GM18526 (cell line): Measurements from ENCODE around the gene KIAA1755.

Experiments
- POLR2A ChIP-seq: IDR thresholded peaks from 3 replicates; pipeline ENCODE4 v1.6.1; 2011; ENCODE audit not compliant: insufficient read length; ENCODE audit errors: extremely low read depth

The KIAA1755 gene

DNA sequence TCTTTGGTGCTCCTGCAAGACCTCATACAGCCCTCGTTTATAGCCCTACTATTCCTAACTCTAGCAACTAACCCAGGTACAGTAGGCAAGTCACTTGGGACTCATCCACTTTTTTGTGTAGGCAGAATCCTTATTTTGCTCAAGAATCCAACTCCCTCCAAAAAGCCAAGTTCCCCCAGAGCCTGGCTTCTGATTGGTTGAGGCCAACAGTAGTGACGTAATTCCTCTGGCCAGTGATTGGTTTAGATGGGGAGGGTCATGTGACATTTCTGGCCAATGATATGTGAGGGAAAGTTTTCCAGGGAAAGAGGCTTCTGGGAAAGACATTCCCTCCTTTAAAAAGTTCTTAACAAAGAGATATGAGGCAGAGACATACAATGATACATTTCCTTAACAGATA, 32.1 kb downstream of the KIAA1755 start:
- no peak for TF ChIP-seq POLR2A

- no peak for TF ChIP-seq POLR2A
Observed at GRCh38 chr20:38227420-38228360, 32.8 kb downstream of the KIAA1755 start.

DNA sequence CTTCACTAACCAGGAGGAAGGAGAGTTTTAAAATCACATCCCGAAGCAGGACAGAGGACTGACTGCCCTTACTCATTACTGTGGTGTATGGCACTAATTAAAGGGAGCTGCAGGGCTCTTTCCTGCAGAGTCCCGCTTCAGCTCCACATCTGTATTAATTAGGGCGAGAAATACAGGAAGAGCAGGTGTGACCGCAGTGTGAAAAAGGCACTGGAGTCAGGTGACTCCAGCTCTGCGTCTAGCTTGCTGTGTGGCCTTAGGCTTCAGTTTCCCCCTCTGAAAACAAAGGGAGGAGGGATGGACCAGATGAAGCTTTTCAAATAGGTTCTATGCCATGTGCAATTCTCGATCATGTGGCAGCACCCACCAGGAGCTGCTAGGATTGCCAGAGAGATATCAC, 34.0 kb downstream of the KIAA1755 start:
- no peak for TF ChIP-seq POLR2A

DNA sequence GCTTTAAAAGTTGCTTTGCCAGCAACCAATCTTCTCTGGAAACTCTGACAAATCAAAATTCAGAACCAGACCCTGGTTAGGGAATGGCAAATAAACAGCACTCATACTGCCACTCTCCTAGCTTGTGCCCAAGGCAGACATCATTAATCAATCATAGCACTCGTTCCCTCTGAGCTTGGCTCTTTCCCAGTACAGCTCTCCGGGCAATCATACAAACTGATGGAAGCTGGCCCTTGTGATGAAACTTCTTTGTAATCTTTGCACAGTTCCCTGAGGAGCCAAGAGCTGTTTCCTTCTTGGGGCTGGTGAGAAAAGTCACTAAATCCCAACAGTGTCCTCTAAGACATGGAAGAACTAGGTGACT, 34.7 kb downstream of the KIAA1755 start:
- no peak for TF ChIP-seq POLR2A

- no peak for TF ChIP-seq POLR2A
Observed at GRCh38 chr20:38225240-38225899, 35.2 kb downstream of the KIAA1755 start.

DNA sequence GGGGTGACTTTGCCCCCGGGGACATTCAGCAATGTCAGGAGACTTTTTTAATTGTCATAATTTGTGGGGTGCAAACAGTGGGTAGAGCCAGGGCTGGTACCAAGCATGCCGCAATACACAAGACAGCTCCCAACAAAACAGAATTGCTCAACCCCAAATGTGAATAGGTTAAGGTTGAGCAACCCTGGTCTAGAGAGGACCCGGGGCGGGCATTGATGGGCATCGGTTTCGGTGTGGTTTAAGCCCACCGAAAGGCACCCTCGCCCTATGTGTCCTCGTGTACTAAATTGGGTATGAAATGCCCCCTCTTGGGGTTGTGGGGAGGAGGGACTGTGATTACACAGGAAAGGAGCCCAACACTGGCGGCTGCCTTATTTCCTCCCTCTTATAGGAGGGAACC, 36.0 kb downstream of the KIAA1755 start:
- TF ChIP-seq POLR2A = no peak

DNA sequence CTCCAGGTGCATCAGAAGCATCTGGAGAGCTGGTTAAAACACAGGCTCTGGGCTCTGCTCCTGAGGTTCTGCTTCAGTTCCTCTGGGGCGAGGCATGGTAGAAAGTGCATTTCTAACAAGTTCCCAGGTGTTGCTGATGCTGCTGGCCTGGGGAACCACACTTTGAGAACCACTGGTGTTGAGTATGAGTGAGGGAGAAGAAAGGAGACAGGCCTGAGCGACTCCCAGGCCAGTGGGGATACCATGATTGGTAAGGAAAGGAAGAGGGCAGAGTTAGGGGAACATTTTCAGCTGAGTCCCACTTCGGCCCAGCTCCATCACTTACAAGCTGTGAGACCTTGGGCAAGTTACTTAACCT, 36.8 kb downstream of the KIAA1755 start:
- no peak for TF ChIP-seq POLR2A

DNA sequence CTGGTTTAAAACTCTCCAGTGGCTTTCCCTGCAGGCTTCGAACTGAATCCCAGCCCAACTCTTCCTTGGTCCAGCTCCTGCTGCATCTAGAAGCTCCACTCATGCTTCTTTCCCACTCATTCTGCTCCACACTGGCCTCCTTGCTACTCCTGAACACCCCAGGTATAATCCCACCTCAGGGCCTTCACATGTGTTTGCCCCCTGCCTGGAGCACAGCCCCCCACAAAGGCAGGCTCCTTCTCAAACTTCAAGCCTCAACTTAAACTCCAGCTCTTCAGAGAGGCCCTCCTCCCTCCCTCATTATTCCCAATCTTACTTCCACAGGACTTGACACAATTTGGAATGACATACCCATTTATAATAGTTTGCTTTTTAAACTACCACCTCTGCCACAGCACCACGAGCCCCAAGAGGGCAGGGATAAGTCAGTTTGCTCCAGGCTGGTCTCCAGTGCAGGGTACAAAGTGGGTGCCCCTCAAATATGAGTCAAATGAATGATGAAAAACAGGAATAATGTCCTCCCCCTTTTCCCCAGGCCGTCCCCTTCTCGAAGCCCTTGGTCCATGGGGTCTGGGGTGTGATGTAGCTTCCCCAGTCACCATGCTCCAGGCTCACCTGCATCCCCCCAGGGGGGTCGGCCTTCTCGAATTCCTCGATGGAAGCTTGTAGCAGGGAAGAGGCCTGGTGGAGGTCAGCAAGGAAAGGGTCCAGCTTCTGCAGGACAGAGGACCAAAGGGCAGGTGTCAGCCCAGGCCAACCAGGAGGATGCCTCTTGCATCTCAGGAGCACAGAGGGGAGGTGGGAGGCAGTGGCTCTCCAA, 37.4 kb downstream of the KIAA1755 start:
- no peak for TF ChIP-seq POLR2A

- no peak for TF ChIP-seq POLR2A
Observed at GRCh38 chr20:38222231-38222922, 38.2 kb downstream of the KIAA1755 start.

- no peak for TF ChIP-seq POLR2A
Observed at GRCh38 chr20:38221119-38221589, 39.4 kb downstream of the KIAA1755 start.

GRCh38 chr20:38220587-38221118, 39.9 kb downstream of the KIAA1755 start:
- TF ChIP-seq POLR2A = no peak

- TF ChIP-seq POLR2A = no peak
Observed at GRCh38 chr20:38219006-38219950, 41.3 kb downstream of the KIAA1755 start.

- TF ChIP-seq POLR2A = no peak
Observed at GRCh38 chr20:38218566-38218885, 42.0 kb downstream of the KIAA1755 start.
